Hindlimb muscle (tissue), 1 donor: ENCODE measurements around the gene PGAM2. TPM values are rescaled to one million over a fixed set of nuclear protein-coding genes. Genes with fewer than 3 reads are reported as not detected.
"Not testable (repeated sequence)": the region's sequence is repeated elsewhere in the genome, so short reads cannot be mapped to it uniquely, and the experiment has no call there.

Source experiments
- DNase-seq: peaks from one replicate; pipeline ENCODE4 v3.0.0-alpha.2; 2013
- polyA plus RNA-seq: library from polyadenylated mRNA; unstranded; fragments of 120-200 nt; gene quantifications from one replicate; pipeline ENCODE4 v1.2.1, GENCODE V29; 2013; ENCODE audit not compliant: insufficient read length

Gene PGAM2
- polyA plus RNA-seq, 1 donor = 319 TPM

DNA sequence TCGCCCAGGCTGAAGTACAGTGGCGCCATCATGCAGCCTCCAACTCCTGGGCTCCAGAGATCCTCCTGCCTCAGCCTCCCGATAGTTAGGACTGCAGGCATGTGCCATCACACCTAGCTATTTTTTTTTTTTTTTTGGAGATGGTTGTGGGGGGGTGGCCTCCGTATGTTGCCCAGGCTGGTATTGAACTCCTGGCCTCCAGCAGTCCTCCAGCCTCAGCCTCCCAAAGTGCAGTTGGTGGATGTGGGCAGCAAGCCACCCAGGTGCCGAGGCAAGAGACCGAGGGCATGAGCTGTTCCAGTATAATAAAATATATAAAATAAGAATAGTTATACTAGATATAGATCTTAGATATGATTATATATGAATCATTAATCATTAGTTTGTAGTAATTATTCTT, 45.5 kb downstream of the PGAM2 start:
- DNase-seq = not testable (repeated sequence)

DNA sequence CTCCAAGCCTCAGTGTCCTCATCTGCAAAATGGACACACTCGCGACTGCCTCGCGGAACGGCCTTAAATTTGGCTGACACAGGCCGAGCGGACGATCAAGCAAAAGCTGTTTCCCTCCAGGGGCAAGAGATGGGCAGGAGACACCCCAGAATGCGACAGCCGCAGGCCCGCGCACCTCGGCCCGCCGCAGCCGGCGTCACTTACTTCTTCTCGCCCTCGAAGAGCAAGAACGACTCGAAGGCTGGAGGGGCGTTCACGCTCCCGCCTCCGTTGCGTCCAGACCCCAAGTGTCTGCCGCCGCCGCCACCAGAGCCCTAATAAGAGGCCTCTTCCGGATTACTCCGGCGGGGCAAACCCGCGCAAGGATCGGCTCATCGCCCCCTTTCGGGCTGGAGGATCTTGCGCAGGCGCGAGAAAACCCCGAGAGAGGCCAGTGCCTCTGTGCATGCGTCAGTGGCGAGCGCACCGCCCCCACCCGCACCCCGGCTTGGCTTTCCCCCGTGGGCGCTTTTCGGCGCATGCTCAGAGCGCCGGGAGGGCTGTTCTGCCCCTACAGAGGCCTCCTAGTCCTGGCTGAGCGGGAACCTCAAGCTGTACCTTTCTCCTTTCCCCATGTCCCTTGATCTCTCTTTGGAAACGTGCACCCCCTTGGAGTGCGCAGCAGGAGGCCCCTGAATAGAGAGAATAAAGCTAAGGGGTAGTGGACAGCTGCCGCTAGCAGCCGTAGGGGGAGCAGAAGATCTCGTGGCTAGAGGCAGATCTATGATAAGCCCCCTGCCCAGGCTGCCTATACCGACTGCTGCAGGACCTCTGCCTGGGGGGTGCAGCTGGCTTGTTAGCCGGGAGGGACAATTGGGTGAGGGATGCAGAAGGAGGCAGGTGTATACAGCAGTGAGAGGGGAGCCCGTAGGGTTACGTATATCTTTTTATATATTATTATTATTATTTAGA, 46.2 kb downstream of the PGAM2 start:
- DNase-seq = peak; percentile 97

DNA sequence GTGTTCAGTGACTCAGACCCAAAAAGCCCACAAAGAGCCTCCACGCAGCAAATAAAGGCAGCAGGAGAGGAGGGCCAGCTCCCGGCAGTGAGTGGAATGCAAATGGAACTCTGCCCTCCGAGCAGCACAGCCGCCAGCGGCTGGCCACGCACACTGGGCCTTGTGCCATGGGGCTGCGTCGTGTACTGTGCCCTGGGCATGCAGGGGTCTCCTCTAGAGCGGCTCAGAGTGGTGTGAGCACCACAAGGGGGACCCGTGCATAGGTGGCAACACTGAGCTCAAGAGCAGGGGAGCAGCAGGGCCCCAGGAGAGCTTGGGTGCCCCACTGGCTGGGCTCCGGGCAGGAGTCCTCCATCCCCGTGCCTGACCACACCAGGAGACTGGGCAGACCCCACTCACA, 50.3 kb downstream of the PGAM2 start:
- not testable (repeated sequence) for DNase-seq

Other genes starting within 250 kb of the PGAM2 start
- 83.1 TPM for gene MRPS24, start 196.1 kb downstream of the PGAM2 start, polyA plus RNA-seq
- gene URGCP, start 159.0 kb downstream of the PGAM2 start, polyA plus RNA-seq = 20.2 TPM
- 18.6 TPM for gene UBE2D4, start 139.1 kb downstream of the PGAM2 start, polyA plus RNA-seq
- 2.3 TPM for gene SPDYE1, start 67.7 kb downstream of the PGAM2 start, polyA plus RNA-seq
- gene DBNL, start 20.9 kb downstream of the PGAM2 start, polyA plus RNA-seq = 43.5 TPM
- gene POLM, start 17.0 kb upstream of the PGAM2 start, polyA plus RNA-seq = 23.8 TPM
- gene AEBP1, start 38.8 kb upstream of the PGAM2 start, polyA plus RNA-seq = 72.1 TPM
- gene POLD2, start 58.0 kb upstream of the PGAM2 start, polyA plus RNA-seq = 85.2 TPM
- gene MYL7, start 75.8 kb upstream of the PGAM2 start, polyA plus RNA-seq = 5.1 TPM
- 7.1 TPM for gene GCK, start 123.9 kb upstream of the PGAM2 start, polyA plus RNA-seq
- 72.1 TPM for gene YKT6, start 135.4 kb upstream of the PGAM2 start, polyA plus RNA-seq